Astrocyte of the cerebellum (primary cell): ENCODE results near the gene GTF2I.
"Not testable (repeated sequence)": the region's sequence is repeated elsewhere in the genome, so short reads cannot be mapped to it uniquely, and the experiment has no call there.

Experiments
- DNase-seq: peaks from one replicate; pipeline ENCODE4 v3.0.0-alpha.2; 2011; ENCODE audit warnings: low read depth
- H3K4me3 ChIP-seq: 2 replicates; pipeline ENCODE4 v1.5.1; 2011; ENCODE audit warnings: mild to moderate bottlenecking, low read depth, low read length, moderate library complexity
- CTCF ChIP-seq: IDR thresholded peaks from 2 replicates; pipeline ENCODE4 v1.5.1; 2012; ENCODE audit warnings: low read length, low read depth, moderate library complexity, mild to moderate bottlenecking; ENCODE audit errors: missing control alignments
- in situ Hi-C: cut with HindIII; loops from 2 replicates; pipeline ENCODE4 v1.10.0; 2017; ENCODE audit warnings: low sequenced_read_pairs

GTF2I gene

DNA sequence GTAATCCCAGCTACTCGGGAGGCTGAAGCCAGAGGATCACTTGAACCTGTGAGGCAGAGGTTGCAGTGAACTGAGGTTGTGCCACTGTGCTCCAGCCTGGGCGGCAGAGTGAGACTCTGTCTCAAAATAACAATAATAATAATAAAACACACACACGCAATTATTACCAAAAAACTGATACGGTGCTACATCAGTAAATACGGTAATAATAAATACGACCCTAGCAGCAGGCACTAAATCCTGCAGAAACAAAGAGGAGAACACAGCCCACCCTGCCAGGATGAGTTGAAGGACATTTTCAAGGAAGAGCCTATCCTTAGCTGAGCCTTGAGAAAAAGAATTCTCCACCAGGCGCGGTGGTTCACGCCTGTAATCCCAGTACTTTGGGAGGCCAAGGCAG, 34.4 kb upstream of the GTF2I start:
- DNase-seq: no peak
- in situ Hi-C loops: no loop called here
- no peak for TF ChIP-seq CTCF
- H3K4me3 ChIP-seq: no peak overlapping the region

DNA sequence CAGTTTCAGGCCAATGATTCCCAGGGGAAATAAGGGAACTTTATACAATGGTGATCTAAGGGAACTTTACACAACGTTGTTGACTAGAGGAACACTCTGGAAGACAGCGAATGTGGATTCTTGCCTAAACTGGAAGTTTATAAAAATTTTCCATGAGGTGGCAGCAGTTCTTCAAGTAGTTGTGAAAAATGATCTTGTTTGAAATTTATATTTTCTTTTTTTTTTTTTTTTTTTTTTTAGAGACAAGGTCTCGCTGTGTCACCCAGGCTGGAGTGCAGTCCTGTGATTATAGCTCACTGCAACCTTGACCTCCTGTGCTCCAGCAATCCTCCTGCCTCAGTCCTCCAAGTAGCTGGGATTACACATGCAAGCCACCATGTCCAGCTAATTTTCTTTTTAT, 32.1 kb upstream of the GTF2I start:
- in situ Hi-C loops: no loop called here
- TF ChIP-seq CTCF: no peak
- DNase-seq: no peak
- H3K4me3 ChIP-seq: no peak overlapping the region

GRCh38 chr7:74627661-74628411, 29.7 kb upstream of the GTF2I start:
- no peak for DNase-seq
- H3K4me3 ChIP-seq: no peak overlapping the region
- no peak for TF ChIP-seq CTCF
- in situ Hi-C loops: no loop called here

- in situ Hi-C loops: no loop called here
- DNase-seq: no peak
- TF ChIP-seq CTCF: no peak
- H3K4me3 ChIP-seq: no peak overlapping the region
These were observed 25.0 kb upstream of the GTF2I start for GRCh38 chr7:74632505-74632904.

- no peak for TF ChIP-seq CTCF
- no peak for DNase-seq
- in situ Hi-C loops: no loop called here
- no peak overlapping the region for H3K4me3 ChIP-seq
These were observed 24.0 kb upstream of the GTF2I start for GRCh38 chr7:74633451-74633921.

DNA sequence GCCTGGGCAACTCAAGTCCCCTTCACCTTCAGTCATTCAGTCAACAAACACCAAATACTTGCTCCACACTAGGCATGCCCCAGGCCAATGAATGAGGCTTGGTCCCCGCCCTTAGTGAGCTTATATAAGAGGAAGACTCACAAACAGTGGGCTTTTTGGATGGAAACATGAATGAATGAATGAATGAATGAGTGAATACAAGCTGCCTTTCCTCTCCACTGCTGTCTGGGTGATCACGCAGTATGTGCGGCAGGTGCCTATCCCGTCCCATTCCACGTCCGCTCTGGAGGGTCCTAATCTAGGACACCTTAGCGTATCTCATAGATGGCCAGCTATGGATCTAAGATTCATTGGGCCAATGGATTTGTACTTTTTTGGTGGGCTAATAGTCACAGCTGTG, 19.8 kb upstream of the GTF2I start:
- no peak for TF ChIP-seq CTCF
- no peak for DNase-seq
- in situ Hi-C loops: no loop called here
- H3K4me3 ChIP-seq: no peak overlapping the region

DNA sequence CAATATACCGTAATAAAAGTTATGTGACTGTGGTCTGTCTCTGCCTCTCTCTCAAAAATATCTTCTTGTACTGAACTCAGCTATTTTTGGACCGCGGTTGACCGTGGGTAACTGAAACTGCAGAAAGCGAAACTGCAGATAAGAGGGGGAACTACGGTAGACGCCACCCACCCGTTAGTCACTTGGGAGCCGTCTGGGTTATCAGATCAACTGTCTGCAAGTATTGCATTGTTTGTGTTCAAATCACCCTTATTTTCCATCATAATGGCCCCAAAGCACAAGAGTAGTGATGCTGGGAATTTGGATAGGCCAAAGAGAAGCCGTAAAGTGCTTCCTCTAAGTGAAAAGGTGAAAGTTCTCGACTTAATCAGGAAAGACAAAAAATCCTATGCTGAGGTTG, 7.5 kb upstream of the GTF2I start:
- in situ Hi-C loops, DNase-seq, H3K4me3 ChIP-seq: not testable (repeated sequence)

DNA sequence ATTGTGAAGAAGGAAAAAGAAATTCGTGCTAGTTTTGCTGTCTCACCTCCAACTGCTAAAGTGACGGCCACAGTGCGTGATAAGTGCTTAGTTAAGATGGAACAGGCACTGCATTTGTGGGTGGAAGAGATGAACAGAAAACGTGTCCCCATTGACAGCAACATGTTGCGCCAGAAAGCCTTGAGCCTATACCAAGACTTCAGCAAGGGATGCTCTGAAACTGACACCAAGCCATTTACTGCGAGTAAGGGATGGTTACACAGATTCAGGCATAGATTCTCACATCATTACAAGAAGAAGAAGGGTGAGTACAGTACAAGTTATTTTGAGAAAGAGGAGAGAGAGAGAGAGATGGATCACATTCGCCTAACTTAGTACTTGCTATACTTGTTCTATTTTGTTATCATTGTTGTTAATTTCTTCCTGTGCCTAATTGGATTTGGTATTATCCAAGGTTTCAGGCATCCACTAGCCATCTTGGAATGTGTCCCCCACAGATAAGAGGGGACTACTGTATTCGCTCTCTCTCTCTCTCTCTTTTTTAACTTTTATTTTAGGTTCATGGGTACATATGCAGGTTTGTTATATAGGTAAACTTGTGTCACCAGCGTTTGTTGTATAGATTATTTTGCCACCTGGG, 6.9 kb upstream of the GTF2I start:
- DNase-seq, in situ Hi-C loops, H3K4me3 ChIP-seq: not testable (repeated sequence)

- DNase-seq, in situ Hi-C loops, H3K4me3 ChIP-seq: not testable (repeated sequence)
These were observed 6.4 kb upstream of the GTF2I start for GRCh38 chr7:74651133-74651504.
